Prostate gland (tissue), 2 donors: ENCODE results near the gene NR1D2. TPM values are rescaled to one million over a fixed set of nuclear protein-coding genes. Genes with fewer than 3 reads are reported as not detected.

ENCODE experiments used
- DNase-seq: peaks from one replicate; pipeline ENCODE4 v3.0.0-alpha.2; 2019; ENCODE audit warnings: low spot score
- H3K27ac ChIP-seq, 2 donors: fragments of 200-600 bp; sonication (generic); 2 replicates each; pipeline ENCODE4 v1.5.1; 2017 to 2019
- H3K27me3 ChIP-seq: fragments of 200-600 bp; sonication (generic); replicated peaks from 2 replicates; pipeline ENCODE4 v1.5.1; 2019; ENCODE audit not compliant: insufficient read depth
- H3K36me3 ChIP-seq, 2 donors: fragments of 200-600 bp; sonication (generic); 1 replicate in 1 of 2; 2 replicates in 1 of 2; pipeline versions ENCODE4 v1.5.1 to v1.8.1; 2017 to 2019
- H3K4me1 ChIP-seq: fragments of 200-600 bp; sonication (generic); replicated peaks from 2 replicates; pipeline ENCODE4 v1.5.1; 2019
- H3K4me3 ChIP-seq, 2 donors: fragments of 200-600 bp; sonication (generic); 2 replicates each; pipeline ENCODE4 v1.5.1; 2017 to 2019
- H3K9me3 ChIP-seq: fragments of 200-600 bp; sonication (generic); 2 replicates; pipeline ENCODE4 v1.5.1; 2017
- POLR2A ChIP-seq: fragments of 450-650 bp; IDR thresholded peaks from one replicate; pipeline ENCODE4 v1.6.1; 2016; ENCODE audit warnings: antibody characterized with exemption, mild to moderate bottlenecking
- POLR2AphosphoS5 ChIP-seq: sonication (generic); formaldehyde crosslinking; IDR thresholded peaks from one replicate; pipeline ENCODE4 v1.6.1; 2017; ENCODE audit warnings: antibody characterized with exemption
- WGBS: methylation state at CpG from one replicate; pipeline ENCODE4 v1.1.5; 2018; 5-methylcytosine and 5-hydroxymethylcytosine counted together
- intact Hi-C: fragments of 100-400 bp; cut with DNase I; formaldehyde crosslinking; loops from one replicate; pipeline ENCODE4 v1.14.2; 2022
- total RNA-seq, 2 donors: library from RNA; depleted of rRNA; stranded (reverse); fragments of >200 nt; gene quantifications; one replicate each; pipeline ENCODE4 v1.1.0, GENCODE V29; 2016
- TF ChIP-seq, protein P1 (sequence below), 4 experiments: fragments of 200-600 bp in 2 of 4; fragments of 450-650 bp in 2 of 4; sonication (generic) in 2 of 4; IDR thresholded peaks; 1 replicate in 3 of 4; 2 replicates in 1 of 4; pipeline ENCODE4 v1.5.1; 2016 to 2019; ENCODE audit warnings: antibody characterized with exemption in 4 of 4, mild to moderate bottlenecking in 2 of 4, moderate library complexity in 2 of 4

Gene NR1D2
- total RNA-seq, 2 donors from 2014 or later: 39.8 to 48.9 TPM

DNA sequence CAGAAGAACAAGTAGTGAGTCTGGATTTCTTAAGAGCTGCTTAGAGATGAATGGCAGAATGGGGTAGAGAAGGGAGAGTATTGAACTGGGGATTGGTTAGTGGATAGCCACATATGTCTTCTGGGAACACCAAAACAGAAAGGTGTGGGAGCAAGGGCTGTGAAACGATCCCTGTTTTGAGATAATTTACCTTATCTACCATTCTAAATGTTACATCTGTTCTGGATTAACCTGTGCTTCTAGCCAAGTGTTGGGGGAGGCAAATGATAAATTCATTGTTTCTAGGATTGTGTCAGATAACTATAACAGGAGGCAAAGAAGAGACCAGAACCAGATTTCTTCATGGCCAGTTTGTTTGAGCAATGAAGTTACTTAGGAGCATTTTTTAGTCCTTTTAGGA is 8.4 kb downstream of the NR1D2 start:
- Histone ChIP-seq H3K4me1 (no peaks in the 10 kb centered on the region), H3K4me3 (no peak overlapping the region), H3K9me3 (no peaks in the 10 kb centered on the region), H3K27ac (no peak overlapping the region), H3K36me3 (no peaks in the 10 kb centered on the region), H3K27me3 (no peaks in the 10 kb centered on the region)
- TF ChIP-seq POLR2AphosphoS5: no peak
- TF ChIP-seq, protein P1, sequence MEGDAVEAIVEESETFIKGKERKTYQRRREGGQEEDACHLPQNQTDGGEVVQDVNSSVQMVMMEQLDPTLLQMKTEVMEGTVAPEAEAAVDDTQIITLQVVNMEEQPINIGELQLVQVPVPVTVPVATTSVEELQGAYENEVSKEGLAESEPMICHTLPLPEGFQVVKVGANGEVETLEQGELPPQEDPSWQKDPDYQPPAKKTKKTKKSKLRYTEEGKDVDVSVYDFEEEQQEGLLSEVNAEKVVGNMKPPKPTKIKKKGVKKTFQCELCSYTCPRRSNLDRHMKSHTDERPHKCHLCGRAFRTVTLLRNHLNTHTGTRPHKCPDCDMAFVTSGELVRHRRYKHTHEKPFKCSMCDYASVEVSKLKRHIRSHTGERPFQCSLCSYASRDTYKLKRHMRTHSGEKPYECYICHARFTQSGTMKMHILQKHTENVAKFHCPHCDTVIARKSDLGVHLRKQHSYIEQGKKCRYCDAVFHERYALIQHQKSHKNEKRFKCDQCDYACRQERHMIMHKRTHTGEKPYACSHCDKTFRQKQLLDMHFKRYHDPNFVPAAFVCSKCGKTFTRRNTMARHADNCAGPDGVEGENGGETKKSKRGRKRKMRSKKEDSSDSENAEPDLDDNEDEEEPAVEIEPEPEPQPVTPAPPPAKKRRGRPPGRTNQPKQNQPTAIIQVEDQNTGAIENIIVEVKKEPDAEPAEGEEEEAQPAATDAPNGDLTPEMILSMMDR (IDR thresholded peaks at IDR 0.05): no peak
- no peak for TF ChIP-seq POLR2A
- intact Hi-C loops: no loop called here
- DNase-seq: no peak
- 68% methylated on average over 1 of the region's 1 CpG for WGBS

DNA sequence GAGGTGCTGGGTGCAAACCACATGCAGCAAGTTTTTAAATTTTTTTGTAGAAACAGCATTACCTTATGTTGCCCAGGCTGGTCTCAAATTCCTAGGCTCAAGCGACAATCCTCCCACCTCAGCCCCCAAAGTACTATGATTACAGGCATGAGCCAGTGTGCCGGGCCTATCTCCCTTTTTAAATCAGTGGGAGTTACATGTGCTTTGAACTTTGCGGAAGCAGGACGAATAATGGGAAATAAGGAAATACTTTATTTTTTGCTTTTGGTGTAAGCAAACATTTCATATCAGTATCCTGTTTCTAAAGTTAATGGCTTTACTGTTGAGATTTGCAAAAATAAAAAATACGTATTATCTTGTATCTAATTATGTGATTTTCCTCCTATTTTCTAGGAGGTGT is 9.1 kb downstream of the NR1D2 start:
- intact Hi-C loops: no loop called here
- H3K9me3 ChIP-seq: no peaks in the 10 kb centered on the region
- 82% methylated on average over 5 of the region's 5 CpGs for WGBS
- no peak for DNase-seq
- TF ChIP-seq POLR2AphosphoS5 (no peak), POLR2A (no peak)
- TF ChIP-seq, protein P1 (IDR thresholded peaks at IDR 0.05): no peak
- no peak overlapping the region for H3K4me3 ChIP-seq
- no peaks in the 10 kb centered on the region for H3K27me3 ChIP-seq
- H3K4me1 ChIP-seq: no peaks in the 10 kb centered on the region
- no peak overlapping the region for H3K27ac ChIP-seq
- H3K36me3 ChIP-seq: no peaks in the 10 kb centered on the region

DNA sequence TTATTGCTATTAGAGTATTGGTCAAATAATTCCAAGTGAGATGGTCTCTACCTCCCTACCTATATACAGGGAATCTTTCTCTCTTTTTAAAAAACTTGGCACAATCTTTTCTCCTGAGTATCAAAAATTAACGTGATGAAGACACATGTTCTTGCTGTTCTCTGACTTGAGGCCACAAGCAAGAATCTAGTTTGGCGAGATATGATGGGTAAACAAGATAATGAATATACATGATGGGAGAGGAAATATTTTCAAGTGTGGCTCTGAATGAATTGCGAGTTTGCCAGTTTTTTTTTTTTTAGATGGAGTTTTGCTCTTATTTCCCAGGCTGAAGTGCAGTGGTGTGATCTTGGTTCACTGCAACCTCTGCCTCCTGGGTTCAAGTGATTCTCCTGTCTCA is 11.6 kb downstream of the NR1D2 start:
- Histone ChIP-seq H3K27ac (no peak overlapping the region), H3K36me3 (no peaks in the 10 kb centered on the region), H3K4me1 (no peaks in the 10 kb centered on the region), H3K4me3 (no peak overlapping the region), H3K27me3 (no peaks in the 10 kb centered on the region), H3K9me3 (no peaks in the 10 kb centered on the region)
- DNase-seq: no peak
- intact Hi-C loops: no loop called here
- 55% methylated on average over 3 of the region's 3 CpGs for WGBS
- TF ChIP-seq, protein P1 (IDR thresholded peaks at IDR 0.05): no peak
- TF ChIP-seq POLR2A: no peak
- no peak for TF ChIP-seq POLR2AphosphoS5

DNA sequence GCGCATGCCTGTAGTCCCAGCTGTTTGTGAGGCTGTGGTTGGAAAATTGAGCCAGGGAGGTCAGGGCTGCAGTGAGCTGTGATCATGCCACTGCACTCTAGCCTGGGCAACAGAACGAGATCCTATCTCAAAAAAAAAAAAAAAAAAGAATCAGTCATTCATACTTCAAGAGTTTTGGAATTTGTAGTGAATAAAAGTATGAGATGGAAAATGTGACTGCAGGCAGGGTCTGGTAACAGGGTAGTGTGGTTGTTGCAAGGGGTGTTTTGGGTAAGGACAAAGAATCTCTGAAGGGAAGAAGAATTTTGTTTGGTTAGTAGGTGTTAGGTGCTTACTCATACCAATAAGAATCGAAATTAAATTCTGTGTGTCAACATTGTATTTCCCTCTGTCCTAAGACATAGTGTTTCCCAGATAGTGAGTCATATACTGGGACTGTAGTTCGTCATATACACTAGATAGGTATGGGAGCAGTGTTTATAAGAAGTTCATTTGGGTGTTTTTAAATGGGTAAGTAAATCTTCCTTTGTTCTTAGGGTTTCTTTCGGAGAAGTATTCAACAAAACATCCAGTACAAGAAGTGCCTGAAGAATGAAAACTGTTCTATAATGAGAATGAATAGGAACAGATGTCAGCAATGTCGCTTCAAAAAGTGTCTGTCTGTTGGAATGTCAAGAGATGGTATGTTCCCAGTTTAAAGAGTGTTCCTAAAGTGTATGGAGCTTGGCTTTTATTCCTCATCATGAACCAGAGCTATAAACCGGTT is 14.2 kb downstream of the NR1D2 start:
- no peak for DNase-seq
- Histone ChIP-seq H3K9me3 (no peaks in the 10 kb centered on the region), H3K36me3 (no peaks in the 10 kb centered on the region), H3K4me1 (no peaks in the 10 kb centered on the region), H3K27me3 (no peaks in the 10 kb centered on the region), H3K27ac (no peak overlapping the region), H3K4me3 (no peak overlapping the region)
- intact Hi-C loops: no loop called here
- WGBS: 64% methylated on average over 7 of the region's 7 CpGs
- TF ChIP-seq, protein P1 (IDR thresholded peaks at IDR 0.05): no peak
- TF ChIP-seq POLR2A (no peak), POLR2AphosphoS5 (no peak)

GRCh38 chr3:23960649-23961048 is 15.6 kb downstream of the NR1D2 start:
- DNase-seq: no peak
- H3K36me3 ChIP-seq: no peaks in the 10 kb centered on the region
- H3K27ac ChIP-seq: no peak overlapping the region
- WGBS: 12% methylated on average over 1 of the region's 1 CpG
- H3K27me3 ChIP-seq: no peaks in the 10 kb centered on the region
- H3K4me1 ChIP-seq: no peaks in the 10 kb centered on the region
- intact Hi-C loops: no loop called here
- H3K9me3 ChIP-seq: no peaks in the 10 kb centered on the region
- no peak overlapping the region for H3K4me3 ChIP-seq
- TF ChIP-seq, protein P1 (IDR thresholded peaks at IDR 0.05): no peak
- TF ChIP-seq POLR2A: no peak
